Measurements from ENCODE around the gene CATSPER1.
A peak's percentile ranks its signal among the peaks of the same experiment; 100 is the strongest.
"Not testable (repeated sequence)": the region's sequence is repeated elsewhere in the genome, so short reads cannot be mapped to it uniquely, and the experiment has no call there.

CATSPER1 gene

GRCh38 chr11:66011785-66012303, 14.4 kb downstream of the CATSPER1 start, which contains the start of gene CST6:
Gene CST6, plus strand, starts transcription at chr11:66012008. Its CDS starts 37 bp downstream, at chr11:66012045.
- H3K4me2 ChIP-seq (ENCODE audit: low read length), result no peak within 1 kb of the TSS
- H3K9ac ChIP-seq, result no peak within 1 kb of the TSS
- no peak within 1 kb of the TSS for H3K4me3 ChIP-seq (ENCODE audit: low read depth, low read length)
- no peaks in the 10 kb centered on the region for H3K27me3 ChIP-seq (ENCODE audit: control insufficient read depth, insufficient read depth, low read length)
- no peak for TF ChIP-seq CTCF (IDR thresholded peaks at IDR 0.05)
- H2AFZ ChIP-seq, result peak within 1 kb of the TSS; percentile 75
- H3K9me3 ChIP-seq (ENCODE audit: control insufficient read depth, low read length), result no peaks in the 10 kb centered on the region
- no peak within 1 kb of the TSS for H3K27ac ChIP-seq
- peaks cover 14% of the 10 kb centered on the region for H3K4me1 ChIP-seq
- H3K36me3 ChIP-seq (ENCODE audit: control insufficient read depth, insufficient read depth, low read length), result no peaks in the 10 kb centered on the region
- no peaks in the 10 kb centered on the region for H3K79me2 ChIP-seq

GRCh38 chr11:66011239-66011784, 15.0 kb downstream of the CATSPER1 start:
- no peak overlapping the region for H3K4me3 ChIP-seq (ENCODE audit: low read depth, low read length)
- H3K9ac ChIP-seq, result no peak overlapping the region
- H2AFZ ChIP-seq, result peak overlapping the region; percentile 75
- no peak for TF ChIP-seq CTCF (IDR thresholded peaks at IDR 0.05)
- no peaks in the 10 kb centered on the region for H3K79me2 ChIP-seq
- no peak overlapping the region for H3K27ac ChIP-seq
- H3K4me1 ChIP-seq, result peaks cover 14% of the 10 kb centered on the region
- no peaks in the 10 kb centered on the region for H3K9me3 ChIP-seq (ENCODE audit: control insufficient read depth, low read length)
- H3K36me3 ChIP-seq (ENCODE audit: control insufficient read depth, insufficient read depth, low read length), result no peaks in the 10 kb centered on the region
- H3K4me2 ChIP-seq (ENCODE audit: low read length), result no peak overlapping the region
- no peaks in the 10 kb centered on the region for H3K27me3 ChIP-seq (ENCODE audit: control insufficient read depth, insufficient read depth, low read length)

GRCh38 chr11:66010036-66010435, 16.2 kb downstream of the CATSPER1 start:
- H3K9ac ChIP-seq; H3K27ac ChIP-seq; H3K4me3 ChIP-seq (ENCODE audit: low read depth, low read length); H2AFZ ChIP-seq; H3K36me3 ChIP-seq (ENCODE audit: control insufficient read depth, insufficient read depth, low read length); H3K4me1 ChIP-seq; H3K4me2 ChIP-seq (ENCODE audit: low read length); H3K27me3 ChIP-seq (ENCODE audit: control insufficient read depth, insufficient read depth, low read length); H3K9me3 ChIP-seq (ENCODE audit: control insufficient read depth, low read length); H3K79me2 ChIP-seq: not testable (repeated sequence)

GRCh38 chr11:66008468-66009101, 17.7 kb downstream of the CATSPER1 start:
- TF ChIP-seq CTCF (IDR thresholded peaks at IDR 0.05), result no peak
- peaks cover 3% of the 10 kb centered on the region for H3K4me1 ChIP-seq
- H3K27ac ChIP-seq, result peak overlapping the region; percentile 69
- H3K27me3 ChIP-seq (ENCODE audit: control insufficient read depth, insufficient read depth, low read length), result no peaks in the 10 kb centered on the region
- no peak overlapping the region for H3K4me3 ChIP-seq (ENCODE audit: low read depth, low read length)
- H2AFZ ChIP-seq, result peak overlapping the region; percentile 80
- H3K9ac ChIP-seq, result no peak overlapping the region
- H3K4me2 ChIP-seq (ENCODE audit: low read length), result peak overlapping the region; percentile 44
- no peaks in the 10 kb centered on the region for H3K79me2 ChIP-seq
- no peaks in the 10 kb centered on the region for H3K9me3 ChIP-seq (ENCODE audit: control insufficient read depth, low read length)
- no peaks in the 10 kb centered on the region for H3K36me3 ChIP-seq (ENCODE audit: control insufficient read depth, insufficient read depth, low read length)

GRCh38 chr11:66008095-66008467, 18.2 kb downstream of the CATSPER1 start:
- Histone ChIP-seq H3K27ac (peak overlapping the region; percentile 69), H3K27me3 (ENCODE audit: control insufficient read depth, insufficient read depth, low read length) (no peaks in the 10 kb centered on the region), H3K36me3 (ENCODE audit: control insufficient read depth, insufficient read depth, low read length) (no peaks in the 10 kb centered on the region), H2AFZ (peak overlapping the region; percentile 80), H3K9me3 (ENCODE audit: control insufficient read depth, low read length) (no peaks in the 10 kb centered on the region), H3K4me3 (ENCODE audit: low read depth, low read length) (no peak overlapping the region), H3K4me1 (peaks cover 3% of the 10 kb centered on the region), H3K4me2 (ENCODE audit: low read length) (no peak overlapping the region), H3K9ac (no peak overlapping the region), H3K79me2 (no peaks in the 10 kb centered on the region)
- no peak for TF ChIP-seq CTCF (IDR thresholded peaks at IDR 0.05)
